Osteocyte (in vitro differentiated cells): ENCODE measurements around the gene TSPAN14. TPM values are rescaled to one million over a fixed set of nuclear protein-coding genes. Genes with fewer than 3 reads are reported as not detected.

ENCODE experiments used
- DNase-seq: peaks from one replicate; pipeline ENCODE4 v3.0.0; 2021; ENCODE audit warnings: mixed read lengths; ENCODE audit not compliant: unreplicated experiment; ENCODE audit errors: extremely low spot score
- H3K27ac Mint-ChIP-seq: one replicate; pipeline ENCODE4 v1.8.0; 2021; ENCODE audit warnings: mild to moderate bottlenecking, mixed read lengths; ENCODE audit not compliant: unreplicated experiment
- H3K27me3 Mint-ChIP-seq: one replicate; pipeline ENCODE4 v1.8.0; 2021; ENCODE audit warnings: mixed read lengths; ENCODE audit not compliant: unreplicated experiment
- H3K36me3 Mint-ChIP-seq: one replicate; pipeline ENCODE4 v1.8.0; 2021; ENCODE audit warnings: mixed read lengths; ENCODE audit not compliant: unreplicated experiment
- H3K4me1 Mint-ChIP-seq: one replicate; pipeline ENCODE4 v1.8.0; 2021; ENCODE audit warnings: mixed read lengths; ENCODE audit not compliant: unreplicated experiment
- H3K4me3 Mint-ChIP-seq: one replicate; pipeline ENCODE4 v1.8.0; 2021; ENCODE audit warnings: mild to moderate bottlenecking, moderate library complexity, mixed read lengths; ENCODE audit not compliant: unreplicated experiment
- H3K9me3 Mint-ChIP-seq: one replicate; pipeline ENCODE4 v1.8.0; 2021; ENCODE audit warnings: mixed read lengths; ENCODE audit not compliant: unreplicated experiment
- total RNA-seq: library from RNA; stranded (reverse); gene quantifications from 2 replicates; pipeline ENCODE4 v1.2.1, GENCODE V29; 2021
- TF ChIP-seq, protein P1 (sequence below): fragments of 200-600 bp; sonication (generic); IDR thresholded peaks from 2 replicates; pipeline ENCODE4 v1.5.0; 2021; ENCODE audit warnings: antibody characterized with exemption, mild to moderate bottlenecking, moderate library complexity

TSPAN14 gene
- total RNA-seq, 1 donor from 2014 or later, result 50.7 TPM

DNA sequence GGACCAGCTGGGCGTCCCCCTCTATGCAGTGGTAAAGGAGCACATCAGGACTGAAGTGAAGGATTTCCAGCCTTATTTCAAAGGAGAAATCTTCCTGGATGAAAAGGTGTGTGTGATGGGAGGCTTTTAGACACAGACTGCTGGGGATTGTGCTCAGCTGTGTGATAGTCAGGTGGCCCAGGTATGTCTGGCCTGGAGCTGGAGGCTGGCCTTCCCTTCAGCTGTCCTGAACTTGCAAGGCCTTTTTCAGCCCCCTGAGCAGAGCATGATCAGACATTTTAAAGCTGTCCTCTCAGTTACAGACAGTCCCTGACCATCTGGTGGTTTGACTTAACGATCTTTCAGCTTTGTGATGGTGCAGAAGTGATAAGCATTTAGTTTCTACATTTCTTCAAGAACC lies 28.2 kb upstream of the TSPAN14 start:
- Mint-ChIP-seq H3K27me3 (no peaks in the 10 kb centered on the region), H3K4me3 (no peak overlapping the region), H3K9me3 (no peaks in the 10 kb centered on the region), H3K27ac (no peak overlapping the region), H3K36me3 (peaks cover 28% of the 10 kb centered on the region), H3K4me1 (peaks cover 2% of the 10 kb centered on the region)
- TF ChIP-seq, protein P1, sequence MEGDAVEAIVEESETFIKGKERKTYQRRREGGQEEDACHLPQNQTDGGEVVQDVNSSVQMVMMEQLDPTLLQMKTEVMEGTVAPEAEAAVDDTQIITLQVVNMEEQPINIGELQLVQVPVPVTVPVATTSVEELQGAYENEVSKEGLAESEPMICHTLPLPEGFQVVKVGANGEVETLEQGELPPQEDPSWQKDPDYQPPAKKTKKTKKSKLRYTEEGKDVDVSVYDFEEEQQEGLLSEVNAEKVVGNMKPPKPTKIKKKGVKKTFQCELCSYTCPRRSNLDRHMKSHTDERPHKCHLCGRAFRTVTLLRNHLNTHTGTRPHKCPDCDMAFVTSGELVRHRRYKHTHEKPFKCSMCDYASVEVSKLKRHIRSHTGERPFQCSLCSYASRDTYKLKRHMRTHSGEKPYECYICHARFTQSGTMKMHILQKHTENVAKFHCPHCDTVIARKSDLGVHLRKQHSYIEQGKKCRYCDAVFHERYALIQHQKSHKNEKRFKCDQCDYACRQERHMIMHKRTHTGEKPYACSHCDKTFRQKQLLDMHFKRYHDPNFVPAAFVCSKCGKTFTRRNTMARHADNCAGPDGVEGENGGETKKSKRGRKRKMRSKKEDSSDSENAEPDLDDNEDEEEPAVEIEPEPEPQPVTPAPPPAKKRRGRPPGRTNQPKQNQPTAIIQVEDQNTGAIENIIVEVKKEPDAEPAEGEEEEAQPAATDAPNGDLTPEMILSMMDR, result no peak
- DNase-seq, result no peak

DNA sequence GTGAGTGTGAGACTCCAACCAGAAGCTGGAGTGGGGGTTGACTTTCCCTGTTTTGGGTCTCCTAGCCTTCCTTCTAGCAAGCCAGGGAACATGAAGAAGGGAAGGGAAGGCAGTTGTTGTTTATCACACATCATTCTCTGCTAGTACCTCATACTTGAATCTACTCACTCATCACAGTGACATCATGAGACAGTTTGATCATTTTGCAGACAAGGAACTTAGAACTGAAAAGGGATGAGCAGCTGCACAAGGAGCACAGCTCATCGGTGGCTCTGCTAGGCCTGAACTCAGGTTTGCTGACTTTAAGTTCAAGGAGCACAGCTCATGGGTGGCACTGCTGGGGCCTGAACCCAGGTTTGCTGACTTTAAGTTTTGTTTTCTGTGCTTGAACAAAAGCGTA lies 26.6 kb upstream of the TSPAN14 start:
- Mint-ChIP-seq H3K36me3 (peaks cover 33% of the 10 kb centered on the region), H3K27ac (no peak overlapping the region), H3K4me3 (no peak overlapping the region), H3K9me3 (no peaks in the 10 kb centered on the region), H3K27me3 (no peaks in the 10 kb centered on the region), H3K4me1 (peaks cover 2% of the 10 kb centered on the region)
- DNase-seq, result no peak
- TF ChIP-seq, protein P1, result no peak

DNA sequence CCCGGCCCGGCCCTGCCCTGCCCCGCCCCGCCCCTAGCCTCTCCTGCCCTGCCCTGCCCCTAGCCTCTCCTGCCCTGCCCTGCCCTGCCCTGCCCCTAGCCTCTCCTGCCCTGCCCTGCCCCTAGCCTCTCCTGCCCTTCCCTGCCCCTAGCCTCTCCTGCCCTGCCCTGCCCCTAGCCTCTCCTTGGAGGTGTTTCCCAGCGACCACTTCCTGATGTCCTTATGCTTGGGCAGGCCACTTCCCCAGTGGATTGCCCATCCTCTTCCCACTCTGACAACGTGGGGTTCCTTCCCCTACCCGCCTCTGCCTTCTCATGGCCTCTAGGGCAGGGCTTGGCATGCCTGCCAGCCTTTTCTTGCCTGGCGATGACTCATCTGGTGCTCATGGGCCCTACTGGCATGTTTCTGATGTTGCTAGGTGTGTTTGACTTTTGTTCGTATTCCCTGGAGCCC lies 24.6 kb upstream of the TSPAN14 start:
- H3K27me3 Mint-ChIP-seq, result no peaks in the 10 kb centered on the region
- no peak overlapping the region for H3K27ac Mint-ChIP-seq
- TF ChIP-seq, protein P1, result no peak
- H3K4me1 Mint-ChIP-seq, result peaks cover 2% of the 10 kb centered on the region
- DNase-seq, result no peak
- H3K9me3 Mint-ChIP-seq, result no peaks in the 10 kb centered on the region
- no peak overlapping the region for H3K4me3 Mint-ChIP-seq
- H3K36me3 Mint-ChIP-seq, result peaks cover 33% of the 10 kb centered on the region

DNA sequence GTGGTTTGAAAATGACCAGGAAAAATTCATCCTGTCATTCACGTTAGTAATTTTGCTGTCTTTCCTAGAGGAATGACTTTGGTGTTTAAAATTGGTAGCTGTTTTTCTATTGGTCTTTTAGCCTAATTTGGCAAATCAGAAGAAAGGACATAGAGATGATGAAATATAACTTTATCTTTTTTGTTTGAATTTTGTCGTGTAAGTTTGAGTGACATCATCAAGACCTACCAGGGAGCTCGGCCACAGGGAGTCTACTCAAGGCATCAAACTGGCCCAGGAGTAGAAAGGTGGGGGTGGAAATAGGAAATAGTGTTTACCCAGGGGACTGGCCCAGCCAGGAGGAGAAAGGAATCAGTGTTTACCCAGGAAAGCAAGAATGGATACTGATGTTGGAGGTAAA lies 21.0 kb upstream of the TSPAN14 start:
- DNase-seq, result no peak
- Mint-ChIP-seq H3K4me1 (peaks cover 2% of the 10 kb centered on the region), H3K4me3 (no peak overlapping the region), H3K36me3 (peaks cover 22% of the 10 kb centered on the region), H3K27ac (no peak overlapping the region), H3K9me3 (no peaks in the 10 kb centered on the region), H3K27me3 (peaks cover 8% of the 10 kb centered on the region)
- TF ChIP-seq, protein P1, result no peak

DNA sequence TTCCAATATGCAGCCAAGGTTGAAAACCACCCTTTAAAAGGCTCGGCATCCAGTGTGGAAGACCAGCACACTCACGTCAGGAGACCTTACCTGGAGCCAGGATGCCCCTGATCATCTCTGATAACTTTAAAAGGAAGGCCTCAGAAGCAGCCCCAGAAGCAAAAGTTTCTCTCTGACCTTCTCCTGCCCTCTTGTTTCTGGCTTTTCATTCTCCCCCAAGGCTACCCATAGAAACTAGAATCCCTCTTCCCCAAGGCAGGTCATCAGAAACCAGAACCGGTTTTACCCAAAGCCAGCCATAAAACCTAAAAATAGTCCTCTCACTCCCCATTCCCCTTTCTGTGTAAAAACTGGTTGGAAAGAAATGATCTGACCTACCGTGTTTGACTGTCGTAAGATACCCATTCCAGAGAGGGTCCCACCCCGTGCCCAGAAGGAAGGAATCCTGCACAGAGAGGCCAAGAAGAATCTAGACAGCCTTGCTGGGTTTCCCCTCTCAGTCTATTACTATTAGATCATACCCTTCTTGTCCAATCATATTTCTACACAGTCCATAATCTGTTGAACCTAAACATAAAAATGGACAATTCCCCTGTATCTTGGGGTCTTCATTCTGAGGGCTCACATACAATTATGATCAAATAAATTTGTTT lies 17.5 kb upstream of the TSPAN14 start:
- H3K27ac Mint-ChIP-seq, result no peak overlapping the region
- H3K27me3 Mint-ChIP-seq, result peaks cover 12% of the 10 kb centered on the region
- H3K4me3 Mint-ChIP-seq, result no peak overlapping the region
- no peaks in the 10 kb centered on the region for H3K9me3 Mint-ChIP-seq
- peaks cover 16% of the 10 kb centered on the region for H3K36me3 Mint-ChIP-seq
- TF ChIP-seq, protein P1, result no peak
- H3K4me1 Mint-ChIP-seq, result no peaks in the 10 kb centered on the region
- DNase-seq, result no peak
